ENCODE data around the gene FAAP100. TPM values are rescaled to one million over a fixed set of nuclear protein-coding genes. Genes with fewer than 3 reads are reported as not detected.

Gene FAAP100
- total RNA-seq, 1 experiment from 2014 or later: 54.7 TPM

DNA sequence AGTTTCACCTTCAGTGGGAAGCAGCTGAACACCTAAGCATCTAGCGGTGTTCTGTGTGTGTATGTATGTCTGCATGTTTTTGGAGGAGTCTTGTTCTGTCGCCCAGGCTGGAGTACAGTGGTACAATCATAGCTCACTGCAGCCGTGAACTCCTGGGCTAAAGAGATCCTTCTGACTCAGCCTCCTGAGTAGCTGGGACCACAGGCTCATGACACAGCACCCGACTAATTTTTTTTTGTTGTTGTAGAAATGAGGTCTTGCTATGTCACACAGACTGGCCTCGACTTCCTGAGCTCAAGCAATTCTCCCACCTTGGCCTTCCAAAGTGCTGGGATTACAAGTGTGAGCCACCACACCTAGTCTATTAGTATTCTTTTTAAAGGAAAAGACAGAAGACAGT lies 30.2 kb upstream of the FAAP100 start:
- Mint-ChIP-seq H3K27me3 (ENCODE audit: low read depth) (no peaks in the 10 kb centered on the region), H3K36me3 (peaks cover 50% of the 10 kb centered on the region), H3K4me3 (no peak overlapping the region), H3K4me1 (no peaks in the 10 kb centered on the region), H3K27ac (peak overlapping the region; percentile 45; the same call in 1 of the 2 replicates), H3K9me3 (no peaks in the 10 kb centered on the region)
- TF ChIP-seq TP53 (CRISPR knock-in tag; IDR thresholded peaks at IDR 0.05) (no peak), NR3C1 (CRISPR knock-in tag; conservative IDR thresholded peaks at IDR 0.05; ENCODE audit: low read depth) (no peak), E2F1 (CRISPR knock-in tag; IDR thresholded peaks at IDR 0.05) (no peak), SP1 (CRISPR knock-in tag; conservative IDR thresholded peaks at IDR 0.05) (no peak), TEAD4 (CRISPR knock-in tag; IDR thresholded peaks at IDR 0.05) (no peak), TEAD1 (CRISPR knock-in tag; IDR thresholded peaks at IDR 0.05) (no peak), ATF3 (CRISPR knock-in tag; conservative IDR thresholded peaks at IDR 0.05) (no peak), JAZF1 (CRISPR knock-in tag; IDR thresholded peaks at IDR 0.05) (no peak), IRF1 (CRISPR knock-in tag; IDR thresholded peaks at IDR 0.05) (no peak), CREB1 (CRISPR knock-in tag; IDR thresholded peaks at IDR 0.05) (no peak)
- TF ChIP-seq, protein P1, sequence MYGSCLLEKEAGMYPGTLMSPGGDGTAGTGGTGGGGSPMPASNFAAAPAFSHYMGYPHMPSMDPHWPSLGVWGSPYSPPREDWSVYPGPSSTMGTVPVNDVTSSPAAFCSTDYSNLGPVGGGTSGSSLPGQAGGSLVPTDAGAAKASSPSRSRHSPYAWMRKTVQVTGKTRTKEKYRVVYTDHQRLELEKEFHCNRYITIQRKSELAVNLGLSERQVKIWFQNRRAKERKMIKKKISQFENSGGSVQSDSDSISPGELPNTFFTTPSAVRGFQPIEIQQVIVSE (CRISPR knock-in tag; IDR thresholded peaks at IDR 0.05; ENCODE audit: borderline replicate concordance): no peak
- TF ChIP-seq, protein P2, sequence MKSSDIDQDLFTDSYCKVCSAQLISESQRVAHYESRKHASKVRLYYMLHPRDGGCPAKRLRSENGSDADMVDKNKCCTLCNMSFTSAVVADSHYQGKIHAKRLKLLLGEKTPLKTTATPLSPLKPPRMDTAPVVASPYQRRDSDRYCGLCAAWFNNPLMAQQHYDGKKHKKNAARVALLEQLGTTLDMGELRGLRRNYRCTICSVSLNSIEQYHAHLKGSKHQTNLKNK (CRISPR knock-in tag; IDR thresholded peaks at IDR 0.05): no peak
- TF ChIP-seq, protein P3, sequence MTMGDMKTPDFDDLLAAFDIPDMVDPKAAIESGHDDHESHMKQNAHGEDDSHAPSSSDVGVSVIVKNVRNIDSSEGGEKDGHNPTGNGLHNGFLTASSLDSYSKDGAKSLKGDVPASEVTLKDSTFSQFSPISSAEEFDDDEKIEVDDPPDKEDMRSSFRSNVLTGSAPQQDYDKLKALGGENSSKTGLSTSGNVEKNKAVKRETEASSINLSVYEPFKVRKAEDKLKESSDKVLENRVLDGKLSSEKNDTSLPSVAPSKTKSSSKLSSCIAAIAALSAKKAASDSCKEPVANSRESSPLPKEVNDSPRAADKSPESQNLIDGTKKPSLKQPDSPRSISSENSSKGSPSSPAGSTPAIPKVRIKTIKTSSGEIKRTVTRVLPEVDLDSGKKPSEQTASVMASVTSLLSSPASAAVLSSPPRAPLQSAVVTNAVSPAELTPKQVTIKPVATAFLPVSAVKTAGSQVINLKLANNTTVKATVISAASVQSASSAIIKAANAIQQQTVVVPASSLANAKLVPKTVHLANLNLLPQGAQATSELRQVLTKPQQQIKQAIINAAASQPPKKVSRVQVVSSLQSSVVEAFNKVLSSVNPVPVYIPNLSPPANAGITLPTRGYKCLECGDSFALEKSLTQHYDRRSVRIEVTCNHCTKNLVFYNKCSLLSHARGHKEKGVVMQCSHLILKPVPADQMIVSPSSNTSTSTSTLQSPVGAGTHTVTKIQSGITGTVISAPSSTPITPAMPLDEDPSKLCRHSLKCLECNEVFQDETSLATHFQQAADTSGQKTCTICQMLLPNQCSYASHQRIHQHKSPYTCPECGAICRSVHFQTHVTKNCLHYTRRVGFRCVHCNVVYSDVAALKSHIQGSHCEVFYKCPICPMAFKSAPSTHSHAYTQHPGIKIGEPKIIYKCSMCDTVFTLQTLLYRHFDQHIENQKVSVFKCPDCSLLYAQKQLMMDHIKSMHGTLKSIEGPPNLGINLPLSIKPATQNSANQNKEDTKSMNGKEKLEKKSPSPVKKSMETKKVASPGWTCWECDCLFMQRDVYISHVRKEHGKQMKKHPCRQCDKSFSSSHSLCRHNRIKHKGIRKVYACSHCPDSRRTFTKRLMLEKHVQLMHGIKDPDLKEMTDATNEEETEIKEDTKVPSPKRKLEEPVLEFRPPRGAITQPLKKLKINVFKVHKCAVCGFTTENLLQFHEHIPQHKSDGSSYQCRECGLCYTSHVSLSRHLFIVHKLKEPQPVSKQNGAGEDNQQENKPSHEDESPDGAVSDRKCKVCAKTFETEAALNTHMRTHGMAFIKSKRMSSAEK (CRISPR knock-in tag; IDR thresholded peaks at IDR 0.05; ENCODE audit: borderline replicate concordance): no peak
- ATAC-seq (no peak), DNase-seq (ENCODE audit: low spot score) (no peak)
- CTCF ChIA-PET: no interaction called here
- POLR2A ChIA-PET: no interaction called here

GRCh38 chr17:81581758-81582157 lies 29.6 kb upstream of the FAAP100 start:
- ChIA-PET POLR2A (no interaction called here), CTCF (no interaction called here)
- Mint-ChIP-seq H3K4me1 (no peaks in the 10 kb centered on the region), H3K4me3 (no peak overlapping the region), H3K36me3 (peaks cover 48% of the 10 kb centered on the region), H3K27ac (peak overlapping the region; percentile 45; the same call in 1 of the 2 replicates), H3K27me3 (ENCODE audit: low read depth) (no peaks in the 10 kb centered on the region), H3K9me3 (no peaks in the 10 kb centered on the region)
- DNase-seq (ENCODE audit: low spot score): no peak
- TF ChIP-seq NR1H2 (CRISPR knock-in tag; IDR thresholded peaks at IDR 0.05) (no peak), NFATC4 (CRISPR knock-in tag; IDR thresholded peaks at IDR 0.05) (no peak), RORB (CRISPR knock-in tag; IDR thresholded peaks at IDR 0.05) (no peak)
- TF ChIP-seq, protein P4, sequence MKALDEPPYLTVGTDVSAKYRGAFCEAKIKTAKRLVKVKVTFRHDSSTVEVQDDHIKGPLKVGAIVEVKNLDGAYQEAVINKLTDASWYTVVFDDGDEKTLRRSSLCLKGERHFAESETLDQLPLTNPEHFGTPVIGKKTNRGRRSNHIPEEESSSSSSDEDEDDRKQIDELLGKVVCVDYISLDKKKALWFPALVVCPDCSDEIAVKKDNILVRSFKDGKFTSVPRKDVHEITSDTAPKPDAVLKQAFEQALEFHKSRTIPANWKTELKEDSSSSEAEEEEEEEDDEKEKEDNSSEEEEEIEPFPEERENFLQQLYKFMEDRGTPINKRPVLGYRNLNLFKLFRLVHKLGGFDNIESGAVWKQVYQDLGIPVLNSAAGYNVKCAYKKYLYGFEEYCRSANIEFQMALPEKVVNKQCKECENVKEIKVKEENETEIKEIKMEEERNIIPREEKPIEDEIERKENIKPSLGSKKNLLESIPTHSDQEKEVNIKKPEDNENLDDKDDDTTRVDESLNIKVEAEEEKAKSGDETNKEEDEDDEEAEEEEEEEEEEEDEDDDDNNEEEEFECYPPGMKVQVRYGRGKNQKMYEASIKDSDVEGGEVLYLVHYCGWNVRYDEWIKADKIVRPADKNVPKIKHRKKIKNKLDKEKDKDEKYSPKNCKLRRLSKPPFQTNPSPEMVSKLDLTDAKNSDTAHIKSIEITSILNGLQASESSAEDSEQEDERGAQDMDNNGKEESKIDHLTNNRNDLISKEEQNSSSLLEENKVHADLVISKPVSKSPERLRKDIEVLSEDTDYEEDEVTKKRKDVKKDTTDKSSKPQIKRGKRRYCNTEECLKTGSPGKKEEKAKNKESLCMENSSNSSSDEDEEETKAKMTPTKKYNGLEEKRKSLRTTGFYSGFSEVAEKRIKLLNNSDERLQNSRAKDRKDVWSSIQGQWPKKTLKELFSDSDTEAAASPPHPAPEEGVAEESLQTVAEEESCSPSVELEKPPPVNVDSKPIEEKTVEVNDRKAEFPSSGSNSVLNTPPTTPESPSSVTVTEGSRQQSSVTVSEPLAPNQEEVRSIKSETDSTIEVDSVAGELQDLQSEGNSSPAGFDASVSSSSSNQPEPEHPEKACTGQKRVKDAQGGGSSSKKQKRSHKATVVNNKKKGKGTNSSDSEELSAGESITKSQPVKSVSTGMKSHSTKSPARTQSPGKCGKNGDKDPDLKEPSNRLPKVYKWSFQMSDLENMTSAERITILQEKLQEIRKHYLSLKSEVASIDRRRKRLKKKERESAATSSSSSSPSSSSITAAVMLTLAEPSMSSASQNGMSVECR (CRISPR knock-in tag; IDR thresholded peaks at IDR 0.05; ENCODE audit: borderline replicate concordance): no peak
- ATAC-seq: no peak
